ENCODE results near the gene SH2D6. TPM values are rescaled to one million over a fixed set of nuclear protein-coding genes. Genes with fewer than 3 reads are reported as not detected.
A peak's percentile ranks its signal among the peaks of the same experiment; 100 is the strongest.

SH2D6 gene
- total and polyA plus RNA-seq, 9 of the 15 experiments (the other 6 are each of a cell fraction or from before 2014, with no cell fraction given) = 0.07 to 0.76 (median 0.33) TPM; not detected in 2

DNA sequence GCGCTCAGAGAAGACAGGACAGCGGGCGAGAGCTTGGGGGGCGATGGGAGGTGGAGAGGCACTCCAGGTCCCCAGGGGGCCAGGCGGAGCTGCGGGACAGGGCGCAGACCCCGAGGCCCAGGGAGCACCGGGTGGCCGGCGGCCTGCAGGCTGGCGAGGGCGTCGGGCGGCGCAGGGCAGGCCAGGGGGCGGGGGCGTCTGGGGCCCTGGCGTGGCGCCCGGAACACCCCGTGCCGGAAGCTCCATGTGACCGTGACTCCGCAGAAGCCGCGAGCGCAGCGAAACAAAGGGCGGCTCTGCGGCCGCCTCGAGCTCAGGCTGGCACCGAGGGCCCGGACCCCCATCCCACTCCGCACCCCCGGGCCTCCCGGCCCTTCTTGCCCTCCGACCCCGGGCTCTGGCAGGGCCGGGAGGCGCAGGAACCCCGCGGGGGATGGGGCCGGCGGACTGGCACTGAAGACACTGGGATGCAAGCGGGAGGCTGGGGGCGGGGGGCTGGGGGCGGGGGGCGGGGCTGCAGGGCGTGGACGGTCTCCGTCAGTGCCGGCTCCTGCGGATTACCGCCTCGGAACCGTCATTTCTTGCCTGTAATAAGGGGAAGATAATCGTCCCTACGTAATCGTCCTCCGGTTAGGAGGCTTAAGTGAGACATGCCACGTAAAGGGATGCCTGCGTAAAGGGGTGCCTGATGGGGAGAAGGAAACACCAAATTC lies 19.1 kb downstream of the SH2D6 start (continued):
- TF ChIP-seq MAZ (CRISPR knock-in tag; conservative IDR thresholded peaks at IDR 0.05 in 1 of 2, IDR thresholded peaks at IDR 0.05 in 1 of 2) = peak; percentile 53 to 88; a peak in 2 of 4 replicates
- no peak for TF ChIP-seq MYNN (IDR thresholded peaks at IDR 0.05)
- no peak for TF ChIP-seq MYNN (CRISPR knock-in tag; IDR thresholded peaks at IDR 0.05)
- peak; percentile 88 for TF ChIP-seq CREM (IDR thresholded peaks at IDR 0.05; ENCODE audit: low read depth)
- TF ChIP-seq, protein P1, sequence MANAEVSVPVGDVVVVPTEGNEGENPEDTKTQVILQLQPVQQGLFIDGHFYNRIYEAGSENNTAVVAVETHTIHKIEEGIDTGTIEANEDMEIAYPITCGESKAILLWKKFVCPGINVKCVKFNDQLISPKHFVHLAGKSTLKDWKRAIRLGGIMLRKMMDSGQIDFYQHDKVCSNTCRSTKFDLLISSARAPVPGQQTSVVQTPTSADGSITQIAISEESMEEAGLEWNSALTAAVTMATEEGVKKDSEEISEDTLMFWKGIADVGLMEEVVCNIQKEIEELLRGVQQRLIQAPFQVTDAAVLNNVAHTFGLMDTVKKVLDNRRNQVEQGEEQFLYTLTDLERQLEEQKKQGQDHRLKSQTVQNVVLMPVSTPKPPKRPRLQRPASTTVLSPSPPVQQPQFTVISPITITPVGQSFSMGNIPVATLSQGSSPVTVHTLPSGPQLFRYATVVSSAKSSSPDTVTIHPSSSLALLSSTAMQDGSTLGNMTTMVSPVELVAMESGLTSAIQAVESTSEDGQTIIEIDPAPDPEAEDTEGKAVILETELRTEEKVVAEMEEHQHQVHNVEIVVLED (CRISPR knock-in tag; IDR thresholded peaks at IDR 0.05) = no peak
- no peak for TF ChIP-seq PTBP1 (IDR thresholded peaks at IDR 0.05; ENCODE audit: low read depth, low read length)
- TF ChIP-seq FUS (optimal IDR thresholded peaks at IDR 0.05; ENCODE audit: low read depth, low read length) = no peak
- no peak for TF ChIP-seq LCOR (CRISPR knock-in tag; IDR thresholded peaks at IDR 0.05)
- TF ChIP-seq SRF (CRISPR knock-in tag; IDR thresholded peaks at IDR 0.05) = no peak
- TF ChIP-seq NFIC (IDR thresholded peaks at IDR 0.05) = peak; percentile 87
- TF ChIP-seq SAP30 (IDR thresholded peaks at IDR 0.05; ENCODE audit: borderline replicate concordance, insufficient read depth, low read depth, low read length, poor library complexity, severe bottlenecking) = no peak
- no peak for TF ChIP-seq ZFP36 (IDR thresholded peaks at IDR 0.05; ENCODE audit: low read depth, low read length, partially characterized antibody)
- no peak for TF ChIP-seq SIN3B (IDR thresholded peaks at IDR 0.05; ENCODE audit: low read depth)
- no peak for TF ChIP-seq NUFIP1 (IDR thresholded peaks at IDR 0.05; ENCODE audit: partially characterized antibody)
- TF ChIP-seq, protein P2, sequence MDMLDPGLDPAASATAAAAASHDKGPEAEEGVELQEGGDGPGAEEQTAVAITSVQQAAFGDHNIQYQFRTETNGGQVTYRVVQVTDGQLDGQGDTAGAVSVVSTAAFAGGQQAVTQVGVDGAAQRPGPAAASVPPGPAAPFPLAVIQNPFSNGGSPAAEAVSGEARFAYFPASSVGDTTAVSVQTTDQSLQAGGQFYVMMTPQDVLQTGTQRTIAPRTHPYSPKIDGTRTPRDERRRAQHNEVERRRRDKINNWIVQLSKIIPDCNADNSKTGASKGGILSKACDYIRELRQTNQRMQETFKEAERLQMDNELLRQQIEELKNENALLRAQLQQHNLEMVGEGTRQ (CRISPR knock-in tag; IDR thresholded peaks at IDR 0.05) = peak; percentile 74
- 0 out of 2 replicates have a peak, but pooled peaks have one; percentile 27 for TF ChIP-seq SMAD3 (CRISPR knock-in tag; conservative IDR thresholded peaks at IDR 0.05)
- TF ChIP-seq BRF1 (IDR thresholded peaks at IDR 0.05; ENCODE audit: borderline replicate concordance, extremely low read depth, insufficient read length) = no peak
- TF ChIP-seq RBM15 (IDR thresholded peaks at IDR 0.05; ENCODE audit: insufficient read depth, low read length) = no peak
- TF ChIP-seq RBFOX2 (IDR thresholded peaks at IDR 0.05; ENCODE audit: low read depth, low read length) = peak; percentile 90
- no peak for TF ChIP-seq ILF3 (IDR thresholded peaks at IDR 0.05; ENCODE audit: borderline replicate concordance)
- no peak for TF ChIP-seq ARID2 (IDR thresholded peaks at IDR 0.05)
- TF ChIP-seq NBN (IDR thresholded peaks at IDR 0.05; ENCODE audit: low read depth) = no peak
- TF ChIP-seq TEAD1 (CRISPR knock-in tag; IDR thresholded peaks at IDR 0.05) = no peak
- no peak for TF ChIP-seq RBM14 (IDR thresholded peaks at IDR 0.05; ENCODE audit: borderline replicate concordance, insufficient read depth, low read depth, low read length)
- TF ChIP-seq ZKSCAN1 (IDR thresholded peaks at IDR 0.05; ENCODE audit: low read depth, low read length) = no peak
- no peak for TF ChIP-seq ZNF445 (CRISPR knock-in tag; IDR thresholded peaks at IDR 0.05; ENCODE audit: low read depth)
- TF ChIP-seq ZNF57 (CRISPR knock-in tag; IDR thresholded peaks at IDR 0.05) = no peak
- peak; percentile 82 for TF ChIP-seq ZBTB7A (IDR thresholded peaks at IDR 0.05; ENCODE audit: borderline replicate concordance, control insufficient read depth, low read depth, low read length)
- no peak for TF ChIP-seq TAF15 (IDR thresholded peaks at IDR 0.05; ENCODE audit: low read depth, low read length)

Data from K562 (cell line).